Activated CD4-positive, alpha-beta T cell treated with anti-CD3 and anti-CD28 coated beads for 1 hour (primary cell): ENCODE measurements around the gene PRRG2.
"Not testable (repeated sequence)": the region's sequence is repeated elsewhere in the genome, so short reads cannot be mapped to it uniquely, and the experiment has no call there.

Experiments used
- DNase-seq: peaks from one replicate; pipeline ENCODE4 v3.0.0-alpha.2; 2020

PRRG2 gene

DNA sequence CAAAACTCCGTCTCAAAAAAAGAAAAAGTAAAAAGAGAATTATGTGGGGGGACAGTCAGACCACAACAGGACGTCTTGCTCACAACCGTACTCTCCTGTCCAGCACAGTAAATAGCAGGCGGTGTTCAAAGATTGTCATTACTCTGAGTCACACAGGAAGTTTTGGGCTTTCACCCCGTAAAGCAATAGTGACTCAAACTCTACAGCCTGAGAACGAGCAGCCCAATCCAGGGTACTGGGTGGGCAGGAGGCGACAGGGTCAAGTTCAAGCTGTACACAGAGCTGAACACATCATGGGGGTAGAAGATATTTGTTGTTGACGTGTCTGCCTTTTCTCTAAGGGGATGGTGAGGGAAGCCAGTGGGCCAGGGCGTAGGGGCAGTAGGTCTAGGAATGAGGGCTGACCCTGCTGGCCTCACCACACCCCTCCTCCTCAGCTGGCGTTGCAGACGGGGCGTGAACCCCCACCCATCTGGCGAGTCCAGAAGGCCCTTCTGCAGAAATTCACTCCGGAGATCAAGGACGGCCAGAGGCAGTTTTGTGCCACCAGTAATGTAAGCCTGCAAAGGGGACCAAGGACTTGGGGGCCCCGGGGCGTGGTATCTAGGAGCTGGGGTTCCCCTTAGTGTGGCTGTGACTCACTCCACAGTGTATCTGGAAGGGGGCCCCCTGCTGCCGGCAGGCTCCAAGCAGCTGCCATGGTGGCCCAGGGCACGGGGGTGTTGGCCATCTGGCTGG, 33.1 kb downstream of the PRRG2 start:
- no peak for DNase-seq

- DNase-seq: no peak
Measured at GRCh38 chr19:49615861-49616260, 34.7 kb downstream of the PRRG2 start.

GRCh38 chr19:49616532-49616931, 35.4 kb downstream of the PRRG2 start:
- DNase-seq: no peak

DNA sequence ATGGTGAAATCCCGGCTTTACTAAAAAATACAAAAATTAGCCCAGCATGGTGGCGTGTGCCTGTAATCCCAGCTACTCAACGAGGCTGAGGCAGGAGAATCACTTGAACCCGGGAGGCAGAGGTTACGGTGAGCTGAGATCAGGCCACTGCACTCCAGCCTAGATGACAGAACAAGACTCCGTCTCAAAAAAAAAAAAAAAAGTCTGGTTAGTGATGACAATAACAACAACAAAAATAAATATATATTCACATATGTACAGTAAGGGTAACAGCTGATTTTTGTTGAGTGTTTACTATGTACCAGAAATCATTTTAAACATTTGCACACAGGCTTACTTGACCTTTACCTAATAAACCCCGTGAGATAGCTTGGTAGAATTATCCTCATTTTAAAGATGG, 35.8 kb downstream of the PRRG2 start:
- DNase-seq: no peak

- DNase-seq: not testable (repeated sequence)
Measured at GRCh38 chr19:49617860-49618259, 36.7 kb downstream of the PRRG2 start.

DNA sequence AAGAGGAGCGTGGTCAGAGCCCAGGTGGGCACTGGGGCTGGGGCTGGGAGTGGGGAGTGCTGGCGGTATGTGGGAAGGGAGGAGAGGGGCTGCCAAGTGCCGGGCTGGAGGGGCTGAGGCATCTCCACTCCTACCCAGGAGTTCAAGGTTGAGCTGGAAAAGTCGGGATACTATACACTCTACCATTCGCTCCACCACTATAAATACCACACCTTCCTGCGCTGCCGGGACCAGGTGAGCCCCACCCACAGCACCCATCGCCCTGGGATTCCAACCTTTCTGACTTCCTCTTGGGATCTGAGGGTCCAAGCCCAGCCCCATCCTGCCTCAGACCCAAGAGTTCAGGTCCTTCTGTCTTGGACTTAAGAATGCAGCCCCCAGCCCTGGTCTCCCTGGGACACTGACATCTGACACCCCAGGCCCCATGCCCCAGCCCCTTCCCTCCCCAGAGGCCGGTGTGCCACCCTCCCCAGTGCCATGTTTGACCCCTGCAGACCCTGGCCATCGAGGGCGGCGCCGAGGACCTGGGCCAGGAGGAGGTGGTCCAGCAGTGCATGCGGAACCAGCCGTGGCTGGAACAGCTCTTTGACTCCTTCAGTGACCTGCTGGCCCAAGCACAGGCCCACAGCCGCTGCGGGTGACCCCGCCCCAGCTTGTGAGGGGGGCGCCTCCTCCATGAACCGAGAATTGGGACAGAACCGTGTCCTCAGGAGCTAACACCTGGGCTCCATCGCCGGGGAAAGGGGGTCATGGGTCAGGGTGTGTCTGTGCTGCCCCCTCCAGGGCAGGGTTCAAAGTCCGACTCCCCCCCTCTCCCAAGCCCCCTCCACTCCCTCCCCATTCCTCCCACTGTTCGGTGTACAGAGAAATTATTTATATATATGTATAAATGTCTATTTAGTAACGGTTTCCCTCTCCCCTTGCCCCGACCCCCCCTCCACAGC, 44.1 kb downstream of the PRRG2 start:
- DNase-seq: no peak

- DNase-seq: no peak
Measured at GRCh38 chr19:49626226-49626625, 45.1 kb downstream of the PRRG2 start.

GRCh38 chr19:49629659-49630058, 48.5 kb downstream of the PRRG2 start:
- DNase-seq: no peak

- DNase-seq: no peak
Measured at GRCh38 chr19:49631014-49631588, 50.0 kb downstream of the PRRG2 start.

- DNase-seq: no peak
Measured at GRCh38 chr19:49631610-49632192, 50.6 kb downstream of the PRRG2 start.

DNA sequence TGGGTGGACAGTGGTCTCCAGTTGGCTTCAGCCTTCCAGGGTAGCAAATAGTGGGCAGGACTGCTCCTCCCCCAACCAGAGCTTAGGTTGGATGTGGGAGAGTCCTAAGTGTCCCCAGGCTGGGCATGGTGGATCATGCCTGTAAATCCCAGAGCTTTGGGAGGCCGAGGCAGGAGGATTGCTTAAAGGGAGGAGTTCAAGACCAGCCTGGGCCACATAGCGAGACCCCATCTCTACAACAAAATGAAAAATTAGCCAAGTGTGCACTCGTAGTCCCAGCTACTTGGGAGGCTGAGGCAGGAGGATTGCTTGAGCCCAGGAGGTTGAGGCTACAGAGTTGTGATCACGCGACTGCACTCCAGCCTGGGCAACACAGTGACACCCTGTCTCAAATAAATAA, 51.5 kb downstream of the PRRG2 start:
- DNase-seq: no peak

DNA sequence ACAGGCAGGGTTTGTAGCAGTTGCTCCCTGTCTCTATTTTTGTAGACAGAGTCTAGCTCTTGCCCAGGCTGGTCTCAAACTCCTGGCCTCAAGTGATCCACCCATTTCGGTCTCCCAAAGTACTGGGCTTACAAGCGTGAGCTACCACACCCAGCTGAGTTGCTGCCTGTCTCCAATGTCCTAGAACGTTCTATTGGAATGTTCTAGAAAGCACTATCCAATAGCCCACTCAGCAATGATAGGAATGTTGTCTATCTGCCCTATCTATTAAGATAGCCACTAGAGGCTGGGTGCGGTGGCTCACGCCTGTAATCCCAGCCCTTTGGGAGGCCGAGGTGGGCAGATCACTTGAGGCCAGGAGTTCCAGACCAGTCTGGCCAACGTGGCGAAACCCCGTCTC, 52.2 kb downstream of the PRRG2 start:
- not testable (repeated sequence) for DNase-seq

GRCh38 chr19:49635530-49636232, 54.6 kb downstream of the PRRG2 start:
- no peak for DNase-seq

DNA sequence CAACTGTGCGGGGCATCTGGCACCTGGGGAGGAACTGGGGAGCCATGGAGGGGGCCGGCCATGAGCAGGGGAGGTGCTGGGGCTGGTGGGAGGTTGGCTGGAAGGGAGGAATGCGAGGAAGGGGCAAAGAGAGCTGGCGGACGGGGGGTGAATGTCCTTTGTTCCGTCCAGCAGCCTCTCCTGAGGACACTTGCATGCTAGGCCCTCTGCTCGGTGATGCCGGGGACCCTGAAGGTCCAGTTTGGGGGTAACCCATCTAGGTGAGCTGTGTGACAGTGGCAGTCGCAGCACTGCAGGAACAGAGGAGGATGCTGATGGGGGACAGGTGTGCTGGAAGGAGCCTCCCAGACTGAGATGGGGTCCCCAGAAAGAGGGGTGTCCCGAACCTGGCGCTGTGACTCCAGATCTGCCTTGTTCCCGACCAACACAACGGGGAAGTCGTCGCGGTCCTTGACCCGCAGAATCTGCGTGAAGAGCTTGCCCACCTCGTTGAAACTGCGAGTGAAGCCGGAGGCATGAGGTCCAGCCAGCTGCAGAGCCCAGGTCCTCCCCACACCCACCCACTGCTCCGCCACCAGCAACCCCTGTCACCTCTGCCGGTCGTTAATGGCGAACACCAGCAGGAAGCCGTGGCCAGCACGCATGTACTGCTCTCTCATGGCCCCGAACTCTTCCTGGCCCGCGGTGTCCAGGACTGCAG, 55.3 kb downstream of the PRRG2 start:
- no peak for DNase-seq

- DNase-seq: no peak
Measured at GRCh38 chr19:49637821-49638738, 57.0 kb downstream of the PRRG2 start.

DNA sequence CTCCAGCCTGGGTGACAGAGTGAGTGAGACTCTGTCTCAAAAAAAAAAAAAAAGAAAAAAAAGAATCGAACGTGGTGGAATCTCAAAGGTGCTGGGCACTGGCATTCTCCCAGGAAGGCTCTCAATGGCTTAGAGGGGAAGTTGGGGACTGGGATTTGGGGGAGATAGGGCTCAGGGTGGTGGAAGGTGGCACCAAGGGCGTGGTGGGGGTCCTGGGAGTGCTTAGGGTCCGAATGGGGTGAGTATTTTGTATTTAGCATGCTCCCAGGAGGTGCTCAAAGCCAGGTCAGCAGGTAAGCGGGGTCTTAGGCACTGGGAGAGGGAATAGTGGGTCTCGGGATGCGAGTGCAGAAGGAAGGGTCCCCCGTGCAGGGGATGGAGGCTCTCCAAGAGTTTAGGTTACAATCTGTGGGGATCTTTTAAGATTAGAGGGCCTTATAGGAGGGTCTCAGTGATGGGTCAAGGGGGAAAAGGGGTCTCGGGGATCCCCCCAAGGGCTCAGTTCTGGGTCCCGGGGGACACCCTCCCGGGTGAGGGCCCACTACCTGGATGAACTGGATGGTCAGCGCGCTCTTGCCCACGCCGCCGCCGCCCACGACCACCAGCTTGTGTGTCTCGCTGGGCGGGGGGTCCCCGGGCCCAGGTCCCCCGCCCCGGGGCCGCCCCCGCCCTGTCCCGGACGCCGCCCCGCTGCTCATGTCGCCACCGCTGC, 58.4 kb downstream of the PRRG2 start:
- no peak for DNase-seq

- DNase-seq: peak; percentile 99
Measured at GRCh38 chr19:49640113-49640898, 59.2 kb downstream of the PRRG2 start, which contains the start of gene RRAS. RRAS (minus strand) TSS chr19:49640143; CDS start chr19:49640098, 45 bp downstream.
